Left lung (tissue), 10 donors: ENCODE results near the gene CHCHD5. TPM values are rescaled to one million over a fixed set of nuclear protein-coding genes. Genes with fewer than 3 reads are reported as not detected.

Experiments used
- ATAC-seq: fragments of 200-7000 bp; cut with Tn5 transposase; one replicate; pipeline ENCODE4 v1.9.1; 2020; ENCODE audit warnings: moderate library complexity
- DNase-seq, 4 donors: peaks; one replicate each; pipeline ENCODE4 v3.0.0-alpha.2; 2013 to 2020
- H3K27ac ChIP-seq, 2 donors: fragments of 200-600 bp; sonication (generic) in 1 of 2; one replicate each; pipeline versions ENCODE4 v1.5.0 to v1.8.0; 2020 to 2021
- H3K27me3 ChIP-seq, 2 donors: fragments of 200-600 bp; sonication (generic) in 1 of 2; one replicate each; pipeline versions ENCODE4 v1.5.0 to v1.8.0; 2020 to 2021
- H3K36me3 ChIP-seq, 2 donors: fragments of 200-600 bp; sonication (generic) in 1 of 2; one replicate each; pipeline versions ENCODE4 v1.5.0 to v1.8.0; 2020 to 2021
- H3K4me1 ChIP-seq, 2 donors: fragments of 200-600 bp; one replicate each; pipeline ENCODE4 v1.8.0; 2021
- H3K4me3 ChIP-seq, 2 donors: fragments of 200-600 bp; sonication (generic) in 1 of 2; one replicate each; pipeline versions ENCODE4 v1.5.0 to v1.8.0; 2020 to 2021; ENCODE audit warnings: mild to moderate bottlenecking in 1 of 2
- H3K9me3 ChIP-seq, 2 donors: fragments of 200-600 bp; sonication (generic) in 1 of 2; one replicate each; pipeline versions ENCODE4 v1.5.0 to v1.8.0; 2020 to 2021
- CTCF ChIP-seq, 2 donors: fragments of 200-600 bp; sonication (generic) in 1 of 2; IDR thresholded peaks; one replicate each; pipeline versions ENCODE4 v1.5.0 to v1.8.0; 2021; ENCODE audit warnings: antibody characterized with exemption in 2 of 2
- intact Hi-C, 2 donors: fragments of 100-400 bp; cut with DNase I; formaldehyde crosslinking; loops; one replicate each; pipeline versions ENCODE4 v1.11.2 to v1.14.2; 2022
- polyA plus RNA-seq, 6 donors: library from polyadenylated mRNA; unstranded; fragments of 120-200 nt; gene quantifications; one replicate each; pipeline ENCODE4 v1.2.1, GENCODE V29; 2013; ENCODE audit not compliant: insufficient read length in 6 of 6
- total RNA-seq, 2 donors: library from RNA; stranded (reverse); fragmentation: NEBNext Ultra II Directional; extraction: Animal tissue kit (Norgen Biotek cat#: 25700); gene quantifications; one replicate each; pipeline ENCODE4 v1.2.1, GENCODE V29; 2021
- donor health status: DM: no; HTN: yes; CAD: no.
- donor health status: DM: no; HTN: no; CAD: no.

Gene CHCHD5
- total and polyA plus RNA-seq, 8 donors = 19.7 to 29.6 (median 25.4) TPM

GRCh38 chr2:112585400-112585799, 991 bp downstream of the CHCHD5 start:
- Histone ChIP-seq H3K9me3 (no peaks in the 10 kb centered on the region), H3K4me1 (peaks cover 4 to 40% of the 10 kb centered on the region in 2 donors), H3K27me3 (no peaks in the 10 kb centered on the region), H3K27ac (peak overlapping the region; percentile 96 to 100), H3K36me3 (peaks cover 0 to 28% of the 10 kb centered on the region in 2 donors), H3K4me3 (peak overlapping the region in 1 of 2 donors; percentile 63)
- DNase-seq (no peak), ATAC-seq (no peak)
- no peak for TF ChIP-seq CTCF (IDR thresholded peaks at IDR 0.05)
- intact Hi-C loops = no loop called here

GRCh38 chr2:112585873-112586464, 1.6 kb downstream of the CHCHD5 start:
- Histone ChIP-seq H3K4me3 (no peak overlapping the region), H3K36me3 (peaks cover 0 to 32% of the 10 kb centered on the region in 2 donors), H3K4me1 (peaks cover 4 to 40% of the 10 kb centered on the region in 2 donors), H3K27me3 (no peaks in the 10 kb centered on the region), H3K27ac (no peak overlapping the region), H3K9me3 (no peaks in the 10 kb centered on the region)
- intact Hi-C loops = no loop called here
- DNase-seq (no peak), ATAC-seq (no peak)
- no peak for TF ChIP-seq CTCF (IDR thresholded peaks at IDR 0.05)

- H3K9me3 ChIP-seq = no peaks in the 10 kb centered on the region
- peaks cover 0 to 32% of the 10 kb centered on the region in 2 donors for H3K36me3 ChIP-seq
- no peak for TF ChIP-seq CTCF (IDR thresholded peaks at IDR 0.05)
- H3K27ac ChIP-seq = no peak overlapping the region
- ATAC-seq (no peak), DNase-seq (peak in 1 of 4 donors; percentile 26)
- no peak overlapping the region for H3K4me3 ChIP-seq
- H3K27me3 ChIP-seq = no peaks in the 10 kb centered on the region
- H3K4me1 ChIP-seq = peaks cover 4 to 27% of the 10 kb centered on the region in 2 donors
- intact Hi-C loops = no loop called here
Observed at GRCh38 chr2:112588611-112589045, 4.2 kb downstream of the CHCHD5 start.

- intact Hi-C loops = no loop called here
- ATAC-seq = no peak
Observed at GRCh38 chr2:112591413-112591812, 7.0 kb downstream of the CHCHD5 start.

GRCh38 chr2:112593736-112594135, 9.3 kb downstream of the CHCHD5 start:
- no peak overlapping the region for H3K4me3 ChIP-seq
- peaks cover 0 to 15% of the 10 kb centered on the region in 2 donors for H3K36me3 ChIP-seq
- intact Hi-C loops = no loop called here
- ATAC-seq = no peak
- DNase-seq = no peak
- H3K27me3 ChIP-seq = no peaks in the 10 kb centered on the region
- H3K9me3 ChIP-seq = no peaks in the 10 kb centered on the region
- no peak for TF ChIP-seq CTCF (IDR thresholded peaks at IDR 0.05)
- peaks cover 0 to under 1% of the 10 kb centered on the region in 2 donors for H3K4me1 ChIP-seq
- no peak overlapping the region for H3K27ac ChIP-seq

More at GRCh38 chr2:112591413-112591812, 7.0 kb downstream of the CHCHD5 start:
- no peaks in the 10 kb centered on the region for H3K9me3 ChIP-seq
- no peak for DNase-seq
- no peak overlapping the region for H3K27ac ChIP-seq
- H3K36me3 ChIP-seq = peaks cover 0 to 32% of the 10 kb centered on the region in 2 donors
- no peaks in the 10 kb centered on the region for H3K27me3 ChIP-seq
- no peak for TF ChIP-seq CTCF (IDR thresholded peaks at IDR 0.05)
- H3K4me3 ChIP-seq = no peak overlapping the region
- peaks cover 0 to 12% of the 10 kb centered on the region in 2 donors for H3K4me1 ChIP-seq
